Measurements from ENCODE around the gene RTF2. TPM values are rescaled to one million over a fixed set of nuclear protein-coding genes. Genes with fewer than 3 reads are reported as not detected.

RTF2 gene
- total and polyA plus RNA-seq, 2 experiments from 2014 or later = 28.2 to 53.7 TPM

DNA sequence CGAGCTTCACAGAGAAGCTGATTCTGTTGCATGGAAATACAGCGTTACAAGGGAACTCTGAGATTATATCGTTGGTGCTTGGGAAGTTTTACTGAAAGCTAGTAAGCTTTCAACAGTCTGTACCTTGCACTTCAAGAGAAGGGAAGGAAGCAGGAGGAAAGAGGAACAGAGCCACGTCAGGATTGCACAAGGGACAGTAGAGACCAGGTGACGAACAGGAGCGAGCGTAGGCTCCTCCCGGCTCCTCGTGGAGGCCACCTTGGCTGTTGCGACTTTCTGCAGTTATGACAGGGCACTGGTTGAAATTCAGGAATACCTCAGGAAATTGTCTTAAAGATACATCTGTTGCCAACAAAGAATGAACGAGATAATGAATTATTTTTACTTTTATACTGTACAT, 18.8 kb downstream of the RTF2 start:
- no peak for TF ChIP-seq STAT1 (IDR thresholded peaks at IDR 0.05; ENCODE audit: unreplicated experiment)
- TF ChIP-seq, protein P1, sequence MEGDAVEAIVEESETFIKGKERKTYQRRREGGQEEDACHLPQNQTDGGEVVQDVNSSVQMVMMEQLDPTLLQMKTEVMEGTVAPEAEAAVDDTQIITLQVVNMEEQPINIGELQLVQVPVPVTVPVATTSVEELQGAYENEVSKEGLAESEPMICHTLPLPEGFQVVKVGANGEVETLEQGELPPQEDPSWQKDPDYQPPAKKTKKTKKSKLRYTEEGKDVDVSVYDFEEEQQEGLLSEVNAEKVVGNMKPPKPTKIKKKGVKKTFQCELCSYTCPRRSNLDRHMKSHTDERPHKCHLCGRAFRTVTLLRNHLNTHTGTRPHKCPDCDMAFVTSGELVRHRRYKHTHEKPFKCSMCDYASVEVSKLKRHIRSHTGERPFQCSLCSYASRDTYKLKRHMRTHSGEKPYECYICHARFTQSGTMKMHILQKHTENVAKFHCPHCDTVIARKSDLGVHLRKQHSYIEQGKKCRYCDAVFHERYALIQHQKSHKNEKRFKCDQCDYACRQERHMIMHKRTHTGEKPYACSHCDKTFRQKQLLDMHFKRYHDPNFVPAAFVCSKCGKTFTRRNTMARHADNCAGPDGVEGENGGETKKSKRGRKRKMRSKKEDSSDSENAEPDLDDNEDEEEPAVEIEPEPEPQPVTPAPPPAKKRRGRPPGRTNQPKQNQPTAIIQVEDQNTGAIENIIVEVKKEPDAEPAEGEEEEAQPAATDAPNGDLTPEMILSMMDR (conservative IDR thresholded peaks at IDR 0.05; ENCODE audit: low read depth in 2 of 2) = no peak
- TF ChIP-seq, protein P2, sequence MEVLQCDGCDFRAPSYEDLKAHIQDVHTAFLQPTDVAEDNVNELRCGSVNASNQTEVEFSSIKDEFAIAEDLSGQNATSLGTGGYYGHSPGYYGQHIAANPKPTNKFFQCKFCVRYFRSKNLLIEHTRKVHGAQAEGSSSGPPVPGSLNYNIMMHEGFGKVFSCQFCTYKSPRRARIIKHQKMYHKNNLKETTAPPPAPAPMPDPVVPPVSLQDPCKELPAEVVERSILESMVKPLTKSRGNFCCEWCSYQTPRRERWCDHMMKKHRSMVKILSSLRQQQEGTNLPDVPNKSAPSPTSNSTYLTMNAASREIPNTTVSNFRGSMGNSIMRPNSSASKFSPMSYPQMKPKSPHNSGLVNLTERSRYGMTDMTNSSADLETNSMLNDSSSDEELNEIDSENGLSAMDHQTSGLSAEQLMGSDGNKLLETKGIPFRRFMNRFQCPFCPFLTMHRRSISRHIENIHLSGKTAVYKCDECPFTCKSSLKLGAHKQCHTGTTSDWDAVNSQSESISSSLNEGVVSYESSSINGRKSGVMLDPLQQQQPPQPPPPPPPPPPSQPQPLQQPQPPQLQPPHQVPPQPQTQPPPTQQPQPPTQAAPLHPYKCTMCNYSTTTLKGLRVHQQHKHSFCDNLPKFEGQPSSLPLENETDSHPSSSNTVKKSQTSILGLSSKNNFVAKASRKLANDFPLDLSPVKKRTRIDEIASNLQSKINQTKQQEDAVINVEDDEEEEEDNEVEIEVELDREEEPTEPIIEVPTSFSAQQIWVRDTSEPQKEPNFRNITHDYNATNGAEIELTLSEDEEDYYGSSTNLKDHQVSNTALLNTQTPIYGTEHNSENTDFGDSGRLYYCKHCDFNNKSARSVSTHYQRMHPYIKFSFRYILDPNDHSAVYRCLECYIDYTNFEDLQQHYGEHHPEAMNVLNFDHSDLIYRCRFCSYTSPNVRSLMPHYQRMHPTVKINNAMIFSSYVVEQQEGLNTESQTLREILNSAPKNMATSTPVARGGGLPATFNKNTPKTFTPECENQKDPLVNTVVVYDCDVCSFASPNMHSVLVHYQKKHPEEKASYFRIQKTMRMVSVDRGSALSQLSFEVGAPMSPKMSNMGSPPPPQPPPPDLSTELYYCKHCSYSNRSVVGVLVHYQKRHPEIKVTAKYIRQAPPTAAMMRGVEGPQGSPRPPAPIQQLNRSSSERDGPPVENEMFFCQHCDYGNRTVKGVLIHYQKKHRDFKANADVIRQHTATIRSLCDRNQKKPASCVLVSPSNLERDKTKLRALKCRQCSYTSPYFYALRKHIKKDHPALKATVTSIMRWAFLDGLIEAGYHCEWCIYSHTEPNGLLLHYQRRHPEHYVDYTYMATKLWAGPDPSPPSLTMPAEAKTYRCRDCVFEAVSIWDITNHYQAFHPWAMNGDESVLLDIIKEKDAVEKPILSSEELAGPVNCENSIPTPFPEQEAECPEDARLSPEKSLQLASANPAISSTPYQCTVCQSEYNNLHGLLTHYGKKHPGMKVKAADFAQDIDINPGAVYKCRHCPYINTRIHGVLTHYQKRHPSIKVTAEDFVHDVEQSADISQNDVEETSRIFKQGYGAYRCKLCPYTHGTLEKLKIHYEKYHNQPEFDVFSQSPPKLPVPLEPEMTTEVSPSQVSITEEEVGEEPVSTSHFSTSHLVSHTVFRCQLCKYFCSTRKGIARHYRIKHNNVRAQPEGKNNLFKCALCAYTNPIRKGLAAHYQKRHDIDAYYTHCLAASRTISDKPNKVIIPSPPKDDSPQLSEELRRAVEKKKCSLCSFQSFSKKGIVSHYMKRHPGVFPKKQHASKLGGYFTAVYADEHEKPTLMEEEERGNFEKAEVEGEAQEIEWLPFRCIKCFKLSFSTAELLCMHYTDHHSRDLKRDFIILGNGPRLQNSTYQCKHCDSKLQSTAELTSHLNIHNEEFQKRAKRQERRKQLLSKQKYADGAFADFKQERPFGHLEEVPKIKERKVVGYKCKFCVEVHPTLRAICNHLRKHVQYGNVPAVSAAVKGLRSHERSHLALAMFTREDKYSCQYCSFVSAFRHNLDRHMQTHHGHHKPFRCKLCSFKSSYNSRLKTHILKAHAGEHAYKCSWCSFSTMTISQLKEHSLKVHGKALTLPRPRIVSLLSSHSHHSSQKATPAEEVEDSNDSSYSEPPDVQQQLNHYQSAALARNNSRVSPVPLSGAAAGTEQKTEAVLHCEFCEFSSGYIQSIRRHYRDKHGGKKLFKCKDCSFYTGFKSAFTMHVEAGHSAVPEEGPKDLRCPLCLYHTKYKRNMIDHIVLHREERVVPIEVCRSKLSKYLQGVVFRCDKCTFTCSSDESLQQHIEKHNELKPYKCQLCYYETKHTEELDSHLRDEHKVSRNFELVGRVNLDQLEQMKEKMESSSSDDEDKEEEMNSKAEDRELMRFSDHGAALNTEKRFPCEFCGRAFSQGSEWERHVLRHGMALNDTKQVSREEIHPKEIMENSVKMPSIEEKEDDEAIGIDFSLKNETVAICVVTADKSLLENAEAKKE (CRISPR knock-in tag; IDR thresholded peaks at IDR 0.05) = no peak
- TF ChIP-seq ZNF331 (CRISPR knock-in tag; IDR thresholded peaks at IDR 0.05; ENCODE audit: low read depth) = no peak
- TF ChIP-seq POLR2AphosphoS5 (IDR thresholded peaks at IDR 0.05; ENCODE audit: low read depth) = no peak
- no peak for TF ChIP-seq ZNF114 (CRISPR knock-in tag; IDR thresholded peaks at IDR 0.05)
- no peak for TF ChIP-seq EZH2 (IDR thresholded peaks at IDR 0.05; ENCODE audit: low read depth, unreplicated experiment)
- no peak for TF ChIP-seq EZH2phosphoT487 (IDR thresholded peaks at IDR 0.05; ENCODE audit: unreplicated experiment)
- TF ChIP-seq, protein P3, sequence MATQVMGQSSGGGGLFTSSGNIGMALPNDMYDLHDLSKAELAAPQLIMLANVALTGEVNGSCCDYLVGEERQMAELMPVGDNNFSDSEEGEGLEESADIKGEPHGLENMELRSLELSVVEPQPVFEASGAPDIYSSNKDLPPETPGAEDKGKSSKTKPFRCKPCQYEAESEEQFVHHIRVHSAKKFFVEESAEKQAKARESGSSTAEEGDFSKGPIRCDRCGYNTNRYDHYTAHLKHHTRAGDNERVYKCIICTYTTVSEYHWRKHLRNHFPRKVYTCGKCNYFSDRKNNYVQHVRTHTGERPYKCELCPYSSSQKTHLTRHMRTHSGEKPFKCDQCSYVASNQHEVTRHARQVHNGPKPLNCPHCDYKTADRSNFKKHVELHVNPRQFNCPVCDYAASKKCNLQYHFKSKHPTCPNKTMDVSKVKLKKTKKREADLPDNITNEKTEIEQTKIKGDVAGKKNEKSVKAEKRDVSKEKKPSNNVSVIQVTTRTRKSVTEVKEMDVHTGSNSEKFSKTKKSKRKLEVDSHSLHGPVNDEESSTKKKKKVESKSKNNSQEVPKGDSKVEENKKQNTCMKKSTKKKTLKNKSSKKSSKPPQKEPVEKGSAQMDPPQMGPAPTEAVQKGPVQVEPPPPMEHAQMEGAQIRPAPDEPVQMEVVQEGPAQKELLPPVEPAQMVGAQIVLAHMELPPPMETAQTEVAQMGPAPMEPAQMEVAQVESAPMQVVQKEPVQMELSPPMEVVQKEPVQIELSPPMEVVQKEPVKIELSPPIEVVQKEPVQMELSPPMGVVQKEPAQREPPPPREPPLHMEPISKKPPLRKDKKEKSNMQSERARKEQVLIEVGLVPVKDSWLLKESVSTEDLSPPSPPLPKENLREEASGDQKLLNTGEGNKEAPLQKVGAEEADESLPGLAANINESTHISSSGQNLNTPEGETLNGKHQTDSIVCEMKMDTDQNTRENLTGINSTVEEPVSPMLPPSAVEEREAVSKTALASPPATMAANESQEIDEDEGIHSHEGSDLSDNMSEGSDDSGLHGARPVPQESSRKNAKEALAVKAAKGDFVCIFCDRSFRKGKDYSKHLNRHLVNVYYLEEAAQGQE (IDR thresholded peaks at IDR 0.05; ENCODE audit: unreplicated experiment) = no peak
- TF ChIP-seq, protein P4, sequence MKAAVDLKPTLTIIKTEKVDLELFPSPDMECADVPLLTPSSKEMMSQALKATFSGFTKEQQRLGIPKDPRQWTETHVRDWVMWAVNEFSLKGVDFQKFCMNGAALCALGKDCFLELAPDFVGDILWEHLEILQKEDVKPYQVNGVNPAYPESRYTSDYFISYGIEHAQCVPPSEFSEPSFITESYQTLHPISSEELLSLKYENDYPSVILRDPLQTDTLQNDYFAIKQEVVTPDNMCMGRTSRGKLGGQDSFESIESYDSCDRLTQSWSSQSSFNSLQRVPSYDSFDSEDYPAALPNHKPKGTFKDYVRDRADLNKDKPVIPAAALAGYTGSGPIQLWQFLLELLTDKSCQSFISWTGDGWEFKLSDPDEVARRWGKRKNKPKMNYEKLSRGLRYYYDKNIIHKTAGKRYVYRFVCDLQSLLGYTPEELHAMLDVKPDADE (IDR thresholded peaks at IDR 0.05) = no peak
- TF ChIP-seq JUNB (IDR thresholded peaks at IDR 0.05; ENCODE audit: unreplicated experiment) = no peak
- no peak for TF ChIP-seq NANOG (IDR thresholded peaks at IDR 0.05; ENCODE audit: borderline replicate concordance)
- no peak for TF ChIP-seq CREB1 (CRISPR knock-in tag; IDR thresholded peaks at IDR 0.05; ENCODE audit: low read depth)
- Histone ChIP-seq H3K27ac (ENCODE audit: low read depth) (no peak overlapping the region), H3K27me3 (ENCODE audit: insufficient read depth) (no peaks in the 10 kb centered on the region), H3K4me2 (no peak overlapping the region), H2AFZ (no peak overlapping the region), H3K4me3 (no peak overlapping the region), H3F3A (replicated peaks; ENCODE audit: low read depth) (no peaks in the 10 kb centered on the region), H3K36me3 (ENCODE audit: insufficient read depth) (peaks cover 4% of the 10 kb centered on the region; the same call in 1 of the 2 replicates), H4K20me1 (replicated peaks; ENCODE audit: insufficient read depth) (peaks cover 6% of the 10 kb centered on the region), H3K79me2 (replicated peaks; ENCODE audit: insufficient read depth) (peaks cover 6% of the 10 kb centered on the region; the same call in 1 of the 2 replicates), H3K4me1 (ENCODE audit: insufficient read depth) (no peaks in the 10 kb centered on the region), H3K9me2 (ENCODE audit: insufficient read depth) (no peaks in the 10 kb centered on the region)
- DNase-seq (ENCODE audit: low spot score) (no peak), ATAC-seq (no peak)
- peaks cover 27% of the 10 kb centered on the region for H3K36me3 Mint-ChIP-seq (ENCODE audit: low read depth)
- no peak overlapping the region for H3K4me3 Mint-ChIP-seq
- no peak overlapping the region for H3K27ac Mint-ChIP-seq
- H3K4me1 Mint-ChIP-seq = no peaks in the 10 kb centered on the region
- no peaks in the 10 kb centered on the region; the same call in 2 of the 3 replicates for H3K9me3 Mint-ChIP-seq
- peaks cover 2% of the 10 kb centered on the region for H3K27me3 Mint-ChIP-seq (ENCODE audit: insufficient read depth, low read depth, poor library complexity)
